GM12874 (cell line): ENCODE data around the gene SLC6A12.

ENCODE experiments used
- CTCF ChIP-seq: IDR thresholded peaks from 2 replicates; pipeline ENCODE4 v1.5.1; 2011; ENCODE audit warnings: low read depth, mild to moderate bottlenecking, control low read depth, low read length, moderate library complexity; ENCODE audit not compliant: insufficient read depth

Gene SLC6A12

GRCh38 chr12:227286-227915 lies 13.4 kb upstream of the SLC6A12 start:
- TF ChIP-seq CTCF = no peak

- no peak for TF ChIP-seq CTCF
Measured at GRCh38 chr12:226401-226800, 12.4 kb upstream of the SLC6A12 start.

DNA sequence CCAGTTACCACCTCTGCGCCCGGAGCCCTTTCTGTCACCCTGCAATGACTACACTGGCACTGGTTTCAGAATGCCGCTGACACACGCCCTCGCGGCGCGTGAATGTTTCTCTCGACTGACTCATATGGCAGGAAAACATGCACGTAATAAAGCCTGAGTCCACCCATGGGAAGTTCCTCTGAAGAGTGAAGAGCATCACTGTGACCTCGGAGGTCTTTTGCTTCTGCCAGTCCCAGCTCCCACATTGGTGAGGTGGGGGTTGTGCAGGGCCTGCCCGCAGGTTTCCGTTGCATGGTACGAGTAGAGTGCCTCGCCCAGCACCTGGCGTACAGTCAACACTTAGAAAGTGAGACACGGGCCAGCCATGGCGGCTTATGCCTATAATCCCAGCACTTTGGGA lies 11.1 kb upstream of the SLC6A12 start:
- TF ChIP-seq CTCF = no peak

GRCh38 chr12:224330-224729 lies 10.4 kb upstream of the SLC6A12 start:
- TF ChIP-seq CTCF = no peak

GRCh38 chr12:223841-224240 lies 9.9 kb upstream of the SLC6A12 start:
- no peak for TF ChIP-seq CTCF

DNA sequence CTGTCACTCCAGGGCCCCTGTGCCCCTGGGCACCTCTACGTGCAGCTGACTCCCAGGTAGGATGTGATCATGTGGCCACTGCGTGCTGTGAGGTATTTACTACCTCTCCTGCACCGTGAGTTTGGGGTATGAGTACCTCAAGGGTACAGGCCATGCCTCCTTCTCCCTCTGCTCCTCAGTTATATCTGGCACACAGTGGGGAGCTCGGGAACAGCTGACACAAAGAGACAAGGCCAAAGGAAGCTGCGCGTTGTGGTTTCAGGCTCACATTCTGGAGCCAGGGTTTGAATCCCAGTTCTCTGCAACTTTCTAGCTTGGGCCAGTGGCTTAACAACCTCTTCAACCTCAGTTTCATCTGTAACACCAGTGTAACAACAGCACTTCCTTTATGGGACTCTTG lies 7.8 kb upstream of the SLC6A12 start:
- no peak for TF ChIP-seq CTCF

- no peak for TF ChIP-seq CTCF
Measured at GRCh38 chr12:220946-221550, 7.1 kb upstream of the SLC6A12 start.
